CD4-positive, alpha-beta T cell treated with Interleukin-4 for 4 hours (primary cell): ENCODE measurements around the gene UEVLD.
A peak's percentile ranks its signal among the peaks of the same experiment; 100 is the strongest.
"Not testable (repeated sequence)": the region's sequence is repeated elsewhere in the genome, so short reads cannot be mapped to it uniquely, and the experiment has no call there.

ENCODE experiments used
- DNase-seq: peaks from one replicate; pipeline ENCODE4 v3.0.0-alpha.2; 2020

The UEVLD gene

DNA sequence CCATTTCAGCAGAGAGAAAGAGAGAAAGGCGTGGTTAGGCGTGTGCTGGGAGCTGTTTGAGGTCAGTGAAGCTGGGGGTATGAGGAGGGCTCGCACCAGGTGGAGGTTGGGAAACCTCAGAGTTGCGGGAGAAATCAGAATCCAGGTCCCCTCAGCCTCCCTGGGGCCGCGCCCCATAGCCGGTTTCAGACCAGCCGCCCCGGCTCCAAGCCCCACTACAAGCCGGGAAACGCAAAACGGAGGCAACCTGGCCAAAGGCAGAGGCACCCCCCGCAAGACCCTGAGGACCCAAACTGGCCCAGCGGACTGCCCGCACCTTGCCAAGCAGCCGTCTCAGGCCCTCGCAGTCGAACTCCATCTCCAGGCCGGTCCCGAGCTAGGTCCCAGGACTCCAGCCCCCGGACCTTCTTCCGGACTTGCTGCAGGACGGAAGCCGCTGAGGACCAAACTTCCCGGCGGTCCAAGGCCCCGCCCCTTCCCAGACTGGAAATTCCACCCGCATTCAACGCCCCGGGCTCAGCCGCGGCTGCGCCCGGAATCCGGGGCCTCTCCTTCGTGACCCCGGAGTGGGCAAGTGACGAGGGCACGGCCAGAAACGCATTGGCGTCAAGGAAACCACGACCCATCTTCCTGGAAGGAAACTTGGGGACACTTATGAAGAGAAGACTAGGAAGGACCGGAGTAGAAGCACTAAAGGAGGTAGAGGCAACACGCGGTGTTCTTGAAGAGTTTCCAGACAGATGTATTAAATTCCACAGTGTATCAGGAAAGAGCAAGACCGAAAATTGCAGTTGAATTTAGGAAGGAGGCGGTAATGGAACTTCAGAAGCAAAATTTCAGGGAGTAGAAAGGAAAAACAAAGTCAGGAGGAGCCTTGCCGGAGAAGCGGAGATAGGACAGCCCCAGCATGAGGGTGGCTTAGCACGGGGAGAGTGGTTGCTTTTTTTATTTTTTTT lies at the start of gene UEVLD:
Gene UEVLD, minus strand, starts transcription at position 438 of the 956 bp plus-strand sequence. Its CDS starts 80 bp downstream, at position 358.
- DNase-seq: peak; percentile 60

DNA sequence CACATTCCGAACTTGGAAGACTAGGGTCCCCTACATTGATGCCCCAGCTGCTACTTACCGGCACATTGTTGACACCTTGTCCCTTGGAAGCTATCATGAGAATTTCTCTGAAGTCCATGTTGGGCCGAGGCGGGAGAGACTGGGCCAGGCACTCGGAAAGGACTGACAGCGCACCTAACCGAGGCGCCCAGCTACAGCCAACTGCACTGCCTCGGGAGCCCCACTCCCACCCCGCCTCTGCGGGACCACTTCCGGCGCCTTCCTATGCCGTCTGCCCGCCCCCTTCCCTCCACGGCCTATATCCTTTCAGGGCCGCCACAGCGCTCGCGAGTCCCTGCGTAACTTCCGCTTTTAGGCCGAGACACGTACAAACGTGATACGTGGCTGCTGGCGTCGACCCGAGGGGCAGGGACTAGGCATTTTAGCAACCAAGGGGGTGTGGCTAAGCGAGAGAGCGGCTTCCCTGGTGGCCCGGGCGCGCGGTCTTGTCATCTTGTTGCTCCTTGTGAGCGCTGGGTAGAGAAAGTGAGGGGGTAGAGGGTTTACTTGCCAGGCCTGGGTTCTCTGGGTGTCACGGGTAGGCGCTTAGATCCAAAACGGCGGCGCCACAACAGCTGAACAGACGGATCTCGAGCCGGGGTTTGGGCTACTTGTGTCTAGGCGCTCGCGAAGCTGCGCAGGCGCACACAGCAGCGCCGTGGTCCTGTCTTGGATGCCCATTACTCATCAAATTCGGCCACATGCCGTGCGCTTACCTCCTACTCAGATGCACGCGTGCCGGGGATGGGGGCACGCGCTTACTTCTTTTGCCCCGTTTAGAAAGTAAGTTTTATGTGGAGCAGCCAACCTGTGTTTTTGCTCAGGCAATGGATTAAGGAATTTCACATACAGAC lies 45.9 kb upstream of the UEVLD start, which contains the start of gene SPTY2D1:
Gene SPTY2D1, minus strand, starts transcription at position 203 of the 893 bp plus-strand sequence. Its CDS starts 85 bp downstream, at position 118.
- DNase-seq: peak; percentile 98

- peak; percentile 37 for DNase-seq
These were observed 45.0 kb upstream of the UEVLD start for GRCh38 chr11:18633256-18634139.

DNA sequence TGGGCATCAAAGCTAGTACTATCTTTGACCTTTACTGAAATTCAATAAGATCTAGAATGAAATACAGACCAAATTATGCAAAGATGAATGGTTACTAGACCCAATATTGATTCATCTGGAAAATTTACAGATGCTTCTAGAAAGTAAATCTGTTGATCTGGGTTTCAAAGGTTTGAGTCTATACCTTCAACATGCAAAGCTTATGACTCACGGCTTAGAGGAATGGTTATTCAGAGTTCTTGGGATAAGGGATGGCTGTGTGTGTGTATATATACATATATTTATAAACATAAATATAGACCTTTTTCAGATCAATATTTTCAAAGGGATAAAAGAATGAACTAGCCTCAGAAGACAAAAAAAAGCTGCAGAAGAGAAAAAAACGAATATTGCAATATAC lies 44.3 kb upstream of the UEVLD start:
- no peak for DNase-seq

GRCh38 chr11:18624161-18624560 lies 35.6 kb upstream of the UEVLD start:
- no peak for DNase-seq

DNA sequence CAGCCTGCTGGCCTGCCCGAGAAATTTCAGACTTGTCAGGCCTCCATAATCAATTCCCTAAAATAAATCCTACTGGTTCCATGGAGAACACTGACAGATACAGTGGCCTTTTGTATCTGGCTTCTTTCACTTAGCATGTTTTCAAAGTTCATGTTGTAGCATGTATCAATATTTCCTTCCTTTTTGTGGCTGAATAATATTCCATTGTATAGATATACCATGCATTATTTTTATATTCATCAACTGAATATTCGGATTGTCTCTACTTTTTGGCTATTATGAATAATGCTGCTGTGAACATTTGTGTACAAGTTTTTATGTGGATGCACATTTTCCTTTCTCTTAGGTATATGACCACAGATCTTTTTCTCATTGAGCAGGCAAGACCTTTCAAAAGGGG lies 35.2 kb upstream of the UEVLD start:
- DNase-seq: no peak

- no peak for DNase-seq
These were observed 29.9 kb upstream of the UEVLD start for GRCh38 chr11:18618342-18619025.

DNA sequence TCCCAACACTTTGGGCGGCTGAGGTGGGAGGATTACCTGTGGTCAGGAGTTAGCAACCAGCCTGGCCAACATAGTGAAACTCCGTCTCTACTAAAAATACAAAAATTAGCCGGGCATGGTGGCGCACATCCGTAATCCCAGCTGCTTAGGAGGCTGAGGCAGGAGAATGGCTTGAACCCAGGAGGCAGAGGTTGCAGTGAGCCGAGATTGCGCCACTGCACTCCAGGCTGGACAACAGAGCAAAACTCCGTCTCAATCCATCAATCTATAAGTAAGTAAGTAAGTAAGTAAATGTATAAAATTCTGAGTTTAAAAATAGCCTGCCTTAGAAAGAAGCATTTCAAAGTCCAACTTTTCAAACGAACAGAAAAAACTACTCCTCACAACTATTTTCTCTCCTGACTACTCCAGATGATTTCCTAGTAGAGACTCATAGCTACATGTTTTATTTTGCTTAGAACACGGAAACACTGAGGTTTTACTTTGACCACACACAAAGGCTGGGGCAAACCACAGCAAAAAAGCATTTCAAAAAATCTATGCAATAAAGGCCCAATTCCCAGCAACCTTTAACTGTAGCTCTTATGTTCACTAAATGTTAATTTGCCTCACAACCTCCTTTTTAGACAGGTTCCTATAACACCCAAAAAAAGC lies 29.3 kb upstream of the UEVLD start:
- peak; percentile 76 for DNase-seq

DNA sequence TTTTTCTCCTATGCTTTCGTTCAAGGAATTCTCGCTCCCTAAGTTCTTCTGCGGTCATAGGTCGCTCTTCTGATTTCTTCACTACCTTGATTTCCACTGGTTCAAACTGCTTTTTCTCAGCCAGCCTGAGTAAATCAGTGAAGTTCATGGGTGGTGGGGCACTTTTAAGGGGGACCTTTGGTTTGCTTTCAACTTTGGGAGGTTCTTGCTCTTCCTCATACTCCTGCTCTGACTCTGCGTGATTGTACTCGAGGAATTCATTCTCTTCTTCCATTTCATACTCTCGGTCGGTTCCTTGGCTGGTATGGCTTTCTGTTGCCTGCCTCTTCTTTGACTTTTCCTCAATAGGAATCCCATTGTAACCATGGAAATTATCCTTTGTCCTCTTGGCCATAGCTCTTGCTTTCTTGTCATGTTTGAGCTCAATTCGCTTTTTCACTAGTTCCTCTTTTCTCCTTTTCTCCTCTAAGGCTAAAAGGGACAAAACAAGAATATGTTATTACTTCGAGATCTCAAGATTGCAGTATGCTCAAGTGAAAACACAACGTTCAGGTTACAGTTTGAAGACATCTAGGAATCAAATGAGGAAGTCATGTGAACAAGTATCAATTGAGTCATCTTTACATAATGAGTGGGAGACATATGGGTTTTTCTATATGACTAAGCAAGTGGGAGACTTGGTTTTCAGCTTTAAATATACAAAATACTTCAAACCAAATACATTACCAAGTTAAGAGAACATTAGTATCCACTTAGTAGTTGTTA lies 27.3 kb upstream of the UEVLD start:
- DNase-seq: peak; percentile 40

GRCh38 chr11:18614667-18615066 lies 26.1 kb upstream of the UEVLD start:
- no peak for DNase-seq

DNA sequence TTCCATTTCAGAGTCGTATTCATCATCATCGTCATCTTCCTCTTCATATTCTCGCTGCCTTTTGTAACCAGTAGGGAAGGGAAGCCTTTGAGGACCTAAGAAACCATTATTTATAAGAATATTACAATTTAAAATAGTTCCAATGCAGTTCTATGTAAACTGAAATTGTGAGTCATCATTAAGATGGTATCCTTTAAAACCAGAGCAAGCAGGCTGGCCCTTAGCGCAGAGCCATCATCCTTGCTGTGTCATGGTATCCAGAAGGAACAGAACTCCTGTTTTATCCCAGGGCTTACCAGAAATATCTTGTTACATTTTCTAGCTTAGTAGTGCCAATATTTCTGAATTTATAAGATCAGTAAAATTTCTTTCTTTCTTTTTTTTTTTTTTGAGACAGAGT lies 23.9 kb upstream of the UEVLD start:
- DNase-seq: no peak

GRCh38 chr11:18611196-18611595 lies 22.7 kb upstream of the UEVLD start:
- DNase-seq: no peak

- no peak for DNase-seq
These were observed 19.8 kb upstream of the UEVLD start for GRCh38 chr11:18608376-18608775.

GRCh38 chr11:18600915-18601569 lies 12.5 kb upstream of the UEVLD start:
- no peak for DNase-seq

DNA sequence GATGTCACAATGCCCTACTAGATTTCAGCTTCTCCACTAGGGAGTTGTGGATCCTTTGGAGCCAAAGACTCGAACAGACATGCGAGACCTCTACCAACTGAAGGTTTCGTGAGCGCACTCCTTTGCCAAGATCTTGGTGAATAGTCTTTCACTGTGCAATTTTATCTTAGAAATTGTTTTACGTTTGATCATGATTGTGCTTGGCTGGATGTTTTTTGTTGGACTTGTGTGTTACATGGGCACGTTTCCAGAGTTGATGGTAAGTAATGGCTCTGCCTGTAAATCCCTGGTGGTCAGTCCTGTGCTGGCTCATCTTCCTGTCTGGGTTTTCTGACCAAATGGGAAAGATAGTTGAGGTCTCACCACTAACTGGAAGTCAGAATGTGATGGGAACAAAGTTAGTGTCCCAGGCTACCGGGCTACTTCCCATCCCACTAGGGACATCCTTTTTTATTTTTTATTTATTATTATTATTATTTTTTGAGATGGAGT lies 11.3 kb upstream of the UEVLD start, which contains the start of gene MISFA:
Gene MISFA, plus strand, starts transcription at position 51 of the 492 bp plus-strand sequence. Its CDS starts 140 bp downstream, at position 191.
- no peak for DNase-seq

DNA sequence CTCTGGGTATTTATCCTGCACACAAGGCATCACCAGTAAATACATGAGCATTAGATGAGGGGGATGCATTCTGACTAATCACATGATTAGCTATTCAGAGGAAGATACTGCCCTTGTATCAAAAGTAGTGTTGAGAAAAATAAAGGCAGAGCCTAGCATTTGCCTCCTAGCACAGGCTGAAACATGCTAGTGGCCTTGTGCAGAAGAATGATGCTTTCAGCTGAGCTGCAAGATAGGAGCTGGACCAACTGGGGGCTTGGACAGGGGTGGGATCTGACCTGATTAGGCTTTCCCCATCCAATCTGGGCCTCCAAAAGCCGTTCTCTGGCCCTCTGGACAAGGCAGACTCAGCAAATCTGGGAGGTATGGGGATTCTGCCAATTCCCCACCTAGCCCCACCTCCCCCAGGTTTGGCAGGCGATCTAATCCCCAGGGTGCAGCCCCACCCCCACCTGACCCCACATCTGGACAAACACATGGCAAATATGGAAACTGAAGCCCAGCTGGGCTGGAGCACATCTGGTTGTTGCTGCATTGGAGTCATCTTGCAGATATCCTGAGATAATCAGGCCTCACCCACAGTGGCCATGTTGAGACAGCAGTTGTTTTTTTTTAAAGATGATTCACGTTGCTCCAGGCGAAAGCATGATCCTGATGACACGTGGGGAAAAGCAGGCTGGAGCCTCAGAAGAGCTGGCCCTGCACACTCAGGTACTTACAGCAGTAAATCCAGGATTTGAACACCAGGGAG lies 6.6 kb upstream of the UEVLD start:
- no peak for DNase-seq

GRCh38 chr11:18594088-18594487 lies 5.6 kb upstream of the UEVLD start:
- not testable (repeated sequence) for DNase-seq

DNA sequence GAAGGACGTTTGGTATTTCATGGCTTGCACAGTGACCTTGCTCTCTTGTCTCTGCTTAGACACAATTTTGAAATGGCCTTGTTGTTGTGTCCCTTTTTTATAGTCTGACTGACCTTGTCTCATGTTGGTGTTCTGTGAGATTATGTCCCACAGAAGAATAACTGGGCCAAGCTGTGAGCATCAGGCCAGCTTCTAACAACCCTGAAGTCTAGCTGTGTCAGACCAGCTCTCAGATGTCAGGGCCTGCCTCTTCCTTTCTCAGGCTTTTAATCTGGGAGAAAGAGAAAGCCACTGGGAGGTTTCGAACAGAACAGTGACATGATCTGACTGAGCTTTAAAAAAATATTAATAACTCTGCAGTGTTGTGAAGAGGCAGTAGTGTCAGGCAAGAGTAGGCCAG lies 2.0 kb upstream of the UEVLD start:
- peak; percentile 14 for DNase-seq

- DNase-seq: no peak
These were observed 6.7 kb downstream of the UEVLD start for GRCh38 chr11:18581825-18582224.
